PC-3 (cell line): ENCODE measurements around the gene POLR1E. TPM values are rescaled to one million over a fixed set of nuclear protein-coding genes. Genes with fewer than 3 reads are reported as not detected.

Experiments used
- ATAC-seq: fragments of 200-7000 bp; cut with Tn5 transposase; 2 replicates; pipeline ENCODE4 v1.9.1; 2020; ENCODE audit warnings: mild to moderate bottlenecking, moderate library complexity
- BruUV-seq: library from RNA; stranded (reverse); fragments of 400-500 nt; replicated peaks from 2 replicates; lab custom pipeline; 2021; lab: Mats Ljungman, UMichigan
- CTCF ChIA-PET: fragments of 300-600 bp; sonication (Branson Sonifier 250); formaldehyde crosslinking; loops from one replicate; lab custom pipeline; 2022; ENCODE audit warnings: antibody characterized with exemption; lab: Charles Lee
- POLR2A ChIA-PET: fragments of 300-600 bp; sonication (Branson Sonifier 250); formaldehyde crosslinking; loops from one replicate; lab custom pipeline; 2022; ENCODE audit warnings: antibody characterized with exemption; ENCODE audit not compliant: unreplicated experiment; lab: Charles Lee
- DNase-seq: peaks from one replicate; pipeline ENCODE4 v3.0.0-alpha.2; 2015
- H2AFZ ChIP-seq: fragments of 300-600 bp; sonication (generic); 2 replicates; pipeline ENCODE4 v1.6.0; 2016; ENCODE audit warnings: antibody characterized with exemption, low read length
- H3F3A ChIP-seq: fragments of 300-600 bp; sonication (generic); one replicate; pipeline ENCODE4 v1.6.0; 2017; ENCODE audit warnings: antibody characterized with exemption, low read length, control low read depth, mild to moderate bottlenecking; ENCODE audit not compliant: unreplicated experiment
- H3K27ac ChIP-seq: fragments of 300-600 bp; sonication (generic); 2 replicates; pipeline ENCODE4 v1.5.1; 2016; ENCODE audit warnings: mild to moderate bottlenecking, low read length
- H3K27me3 ChIP-seq: fragments of 300-600 bp; sonication (generic); 2 replicates; pipeline ENCODE4 v1.6.1; 2016; ENCODE audit warnings: low read length, mixed read lengths
- H3K36me3 ChIP-seq: fragments of 300-600 bp; sonication (generic); 2 replicates; pipeline ENCODE4 v1.6.1; 2016; ENCODE audit warnings: low read depth, mixed run types, low read length, mixed read lengths
- H3K4me1 ChIP-seq: fragments of 300-600 bp; sonication (generic); 2 replicates; pipeline ENCODE4 v1.5.1; 2016; ENCODE audit warnings: low read length; ENCODE audit not compliant: insufficient read depth
- H3K4me2 ChIP-seq: fragments of 300-600 bp; sonication (generic); 2 replicates; pipeline ENCODE4 v1.6.0; 2016; ENCODE audit warnings: low read length
- H3K4me3 ChIP-seq: fragments of 300-600 bp; sonication (generic); 2 replicates; pipeline ENCODE4 v1.5.1; 2016; ENCODE audit warnings: mild to moderate bottlenecking, low read length, mixed read lengths
- H3K79me2 ChIP-seq: fragments of 300-600 bp; sonication (generic); 2 replicates; pipeline ENCODE4 v1.6.1; 2017; ENCODE audit warnings: low read length, mixed read lengths
- H3K9ac ChIP-seq: fragments of 300-600 bp; sonication (generic); 2 replicates; pipeline ENCODE4 v1.6.0; 2016; ENCODE audit warnings: mild to moderate bottlenecking, low read length
- H3K9me2 ChIP-seq: fragments of 300-600 bp; sonication (generic); replicated peaks from 2 replicates; pipeline ENCODE4 v1.6.1; 2016; ENCODE audit warnings: mixed run types, low read length, mixed read lengths
- H3K9me3 ChIP-seq: fragments of 300-600 bp; sonication (generic); 2 replicates; pipeline ENCODE4 v1.6.1; 2016; ENCODE audit warnings: low read length, mixed read lengths
- H4K20me1 ChIP-seq: fragments of 300-600 bp; sonication (generic); 2 replicates; pipeline ENCODE4 v1.6.1; 2016; ENCODE audit warnings: low read length, mixed read lengths
- EZH2 ChIP-seq: fragments of 300-600 bp; sonication (generic); IDR thresholded peaks from one replicate; pipeline ENCODE4 v1.6.1; 2017; ENCODE audit warnings: antibody characterized with exemption, mild to moderate bottlenecking, low read length; ENCODE audit not compliant: unreplicated experiment
- EZH2phosphoT487 ChIP-seq: fragments of 300-600 bp; sonication (generic); IDR thresholded peaks from 2 replicates; pipeline ENCODE4 v1.6.1; 2018; ENCODE audit warnings: mild to moderate bottlenecking, antibody characterized with exemption, low read length, borderline replicate concordance
- intact Hi-C: fragments of 100-400 bp; cut with micrococcal nuclease; formaldehyde crosslinking; loops from 2 replicates; pipeline ENCODE4 v1.9.0; 2023
- total RNA-seq: library from RNA; depleted of rRNA; stranded (reverse); fragments of >200 nt; gene quantifications from 2 replicates; pipeline ENCODE4 v1.2.3, GENCODE V29; 2014
- TF ChIP-seq, protein P1 (sequence below): fragments of 300-600 bp; sonication (generic); conservative IDR thresholded peaks from 2 replicates; pipeline ENCODE4 v1.5.1; 2017; ENCODE audit warnings: antibody characterized with exemption, low read depth, mild to moderate bottlenecking, low read length

The POLR1E gene
- total RNA-seq, 1 experiment from 2014 or later: 37.2 TPM

- no peaks in the 10 kb centered on the region for H3K9me3 ChIP-seq
- H3K27me3 ChIP-seq: no peaks in the 10 kb centered on the region
- no peaks in the 10 kb centered on the region for H3K9me2 ChIP-seq
- POLR2A ChIA-PET: no interaction called here
- H3K27ac ChIP-seq: no peak overlapping the region
- intact Hi-C loops: no loop called here
- no peaks in the 10 kb centered on the region for H3K36me3 ChIP-seq
- H3K4me3 ChIP-seq: no peak overlapping the region
- H3K4me1 ChIP-seq: no peaks in the 10 kb centered on the region
- H3K4me2 ChIP-seq: no peak overlapping the region
- DNase-seq (no peak), ATAC-seq (no peak)
- no peaks in the 10 kb centered on the region for H4K20me1 ChIP-seq
- no peak overlapping the region for H2AFZ ChIP-seq
- H3K9ac ChIP-seq: no peak overlapping the region
- H3K79me2 ChIP-seq: no peaks in the 10 kb centered on the region
- BruUV-seq: no TSS peak
- no peak for TF ChIP-seq EZH2phosphoT487
- no peak for TF ChIP-seq EZH2
- TF ChIP-seq, protein P1, sequence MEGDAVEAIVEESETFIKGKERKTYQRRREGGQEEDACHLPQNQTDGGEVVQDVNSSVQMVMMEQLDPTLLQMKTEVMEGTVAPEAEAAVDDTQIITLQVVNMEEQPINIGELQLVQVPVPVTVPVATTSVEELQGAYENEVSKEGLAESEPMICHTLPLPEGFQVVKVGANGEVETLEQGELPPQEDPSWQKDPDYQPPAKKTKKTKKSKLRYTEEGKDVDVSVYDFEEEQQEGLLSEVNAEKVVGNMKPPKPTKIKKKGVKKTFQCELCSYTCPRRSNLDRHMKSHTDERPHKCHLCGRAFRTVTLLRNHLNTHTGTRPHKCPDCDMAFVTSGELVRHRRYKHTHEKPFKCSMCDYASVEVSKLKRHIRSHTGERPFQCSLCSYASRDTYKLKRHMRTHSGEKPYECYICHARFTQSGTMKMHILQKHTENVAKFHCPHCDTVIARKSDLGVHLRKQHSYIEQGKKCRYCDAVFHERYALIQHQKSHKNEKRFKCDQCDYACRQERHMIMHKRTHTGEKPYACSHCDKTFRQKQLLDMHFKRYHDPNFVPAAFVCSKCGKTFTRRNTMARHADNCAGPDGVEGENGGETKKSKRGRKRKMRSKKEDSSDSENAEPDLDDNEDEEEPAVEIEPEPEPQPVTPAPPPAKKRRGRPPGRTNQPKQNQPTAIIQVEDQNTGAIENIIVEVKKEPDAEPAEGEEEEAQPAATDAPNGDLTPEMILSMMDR: no peak
- CTCF ChIA-PET: no interaction called here
- no peaks in the 10 kb centered on the region for H3F3A ChIP-seq
Measured at GRCh38 chr9:37534412-37534811, 48.7 kb downstream of the POLR1E start.

DNA sequence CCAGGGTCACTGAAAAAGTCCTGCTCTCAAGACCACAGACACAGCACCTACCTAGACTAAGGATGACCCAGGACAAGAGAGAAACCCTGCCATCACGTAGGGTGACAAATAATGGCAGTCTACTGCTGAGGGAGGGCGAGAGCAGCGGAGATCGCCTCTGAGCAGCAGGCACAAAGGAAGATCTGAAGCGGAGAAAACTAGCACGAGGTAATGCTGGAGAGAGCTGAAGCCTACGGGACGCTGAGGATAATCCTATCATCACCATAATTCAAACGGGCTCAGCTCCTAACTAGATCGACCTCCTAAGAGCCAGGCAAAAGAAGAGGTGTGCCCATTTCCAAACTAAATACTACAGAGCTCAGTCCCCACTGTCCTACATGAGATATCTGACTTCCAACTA lies 49.2 kb downstream of the POLR1E start:
- no peaks in the 10 kb centered on the region for H3K27me3 ChIP-seq
- H2AFZ ChIP-seq: no peak overlapping the region
- no peaks in the 10 kb centered on the region for H3K36me3 ChIP-seq
- ChIA-PET POLR2A (no interaction called here), CTCF (no interaction called here)
- H3K79me2 ChIP-seq: no peaks in the 10 kb centered on the region
- no peak overlapping the region for H3K4me2 ChIP-seq
- no peaks in the 10 kb centered on the region for H3K4me1 ChIP-seq
- intact Hi-C loops: no loop called here
- TF ChIP-seq, protein P1: no peak
- TF ChIP-seq EZH2phosphoT487 (no peak), EZH2 (no peak)
- no peak overlapping the region for H3K9ac ChIP-seq
- no peak for DNase-seq
- no peak overlapping the region for H3K4me3 ChIP-seq
- no peak for ATAC-seq
- BruUV-seq: no TSS peak
- no peaks in the 10 kb centered on the region for H3F3A ChIP-seq
- no peak overlapping the region for H3K27ac ChIP-seq
- no peaks in the 10 kb centered on the region for H3K9me2 ChIP-seq
- H4K20me1 ChIP-seq: no peaks in the 10 kb centered on the region
- H3K9me3 ChIP-seq: no peaks in the 10 kb centered on the region

- no peak overlapping the region for H3K4me2 ChIP-seq
- no peaks in the 10 kb centered on the region for H3K36me3 ChIP-seq
- ChIA-PET CTCF (no interaction called here), POLR2A (no interaction called here)
- no peak for DNase-seq
- no peak for ATAC-seq
- no peak overlapping the region for H2AFZ ChIP-seq
- BruUV-seq: no TSS peak
- TF ChIP-seq EZH2phosphoT487 (no peak), EZH2 (no peak)
- TF ChIP-seq, protein P1: no peak
- H3K4me3 ChIP-seq: no peak overlapping the region
- no peaks in the 10 kb centered on the region for H3K9me2 ChIP-seq
- no peak overlapping the region for H3K9ac ChIP-seq
- H4K20me1 ChIP-seq: no peaks in the 10 kb centered on the region
- peaks cover 6% of the 10 kb centered on the region; the same call in 1 of the 2 replicates for H3K4me1 ChIP-seq
- H3F3A ChIP-seq: no peaks in the 10 kb centered on the region
- intact Hi-C loops: no loop called here
- no peak overlapping the region for H3K27ac ChIP-seq
- H3K27me3 ChIP-seq: no peaks in the 10 kb centered on the region
- no peaks in the 10 kb centered on the region for H3K9me3 ChIP-seq
- no peaks in the 10 kb centered on the region for H3K79me2 ChIP-seq
Measured at GRCh38 chr9:37538099-37538498, 52.4 kb downstream of the POLR1E start.
